GM19438 (cell line): ENCODE results near the gene SV2A.
"Not testable (repeated sequence)": the region's sequence is repeated elsewhere in the genome, so short reads cannot be mapped to it uniquely, and the experiment has no call there.

ENCODE experiments used
- ATAC-seq: cut with Tn5 transposase; IDR thresholded peaks from one replicate; pipeline ENCODE4 v1.9.1; 2021; ENCODE audit warnings: low read depth; ENCODE audit not compliant: unreplicated experiment

SV2A gene

GRCh38 chr1:149917571-149918144 lies at the start of gene SV2A:
Gene SV2A (minus strand): TSS chr1:149917844. CDS start chr1:149913840, 4,004 bp downstream.
- ATAC-seq: peak; percentile 59

GRCh38 chr1:149967041-149967440 lies 49.4 kb upstream of the SV2A start:
- ATAC-seq: no peak

GRCh38 chr1:149966405-149966804 lies 48.8 kb upstream of the SV2A start:
- ATAC-seq: no peak

GRCh38 chr1:149965440-149965839 lies 47.8 kb upstream of the SV2A start:
- no peak for ATAC-seq

- ATAC-seq: no peak
Measured at GRCh38 chr1:149963358-149963757, 45.7 kb upstream of the SV2A start.

GRCh38 chr1:149962736-149963135 lies 45.1 kb upstream of the SV2A start:
- no peak for ATAC-seq

- ATAC-seq: no peak
Measured at GRCh38 chr1:149962039-149962647, 44.5 kb upstream of the SV2A start.

- ATAC-seq: not testable (repeated sequence)
Measured at GRCh38 chr1:149957548-149957947, 39.9 kb upstream of the SV2A start.

GRCh38 chr1:149949911-149950310 lies 32.3 kb upstream of the SV2A start:
- no peak for ATAC-seq

GRCh38 chr1:149945206-149945605 lies 27.6 kb upstream of the SV2A start:
- ATAC-seq: no peak

GRCh38 chr1:149942885-149943284 lies 25.2 kb upstream of the SV2A start:
- no peak for ATAC-seq

GRCh38 chr1:149942207-149942606 lies 24.6 kb upstream of the SV2A start:
- no peak for ATAC-seq

GRCh38 chr1:149940427-149940826 lies 22.8 kb upstream of the SV2A start:
- ATAC-seq: no peak

- ATAC-seq: not testable (repeated sequence)
Measured at GRCh38 chr1:149938668-149939003, 21.0 kb upstream of the SV2A start.

- no peak for ATAC-seq
Measured at GRCh38 chr1:149937759-149938158, 20.1 kb upstream of the SV2A start.

GRCh38 chr1:149936992-149937705 lies 19.5 kb upstream of the SV2A start:
- ATAC-seq: no peak

- no peak for ATAC-seq
Measured at GRCh38 chr1:149936170-149936991, 18.7 kb upstream of the SV2A start, which contains the start of gene MTMR11. Gene MTMR11 (minus strand): TSS chr1:149936879. CDS start chr1:149936647, 232 bp downstream.

GRCh38 chr1:149934356-149934755 lies 16.7 kb upstream of the SV2A start:
- no peak for ATAC-seq

GRCh38 chr1:149933208-149933607 lies 15.6 kb upstream of the SV2A start:
- no peak for ATAC-seq

- no peak for ATAC-seq
Measured at GRCh38 chr1:149932474-149932873, 14.8 kb upstream of the SV2A start.

GRCh38 chr1:149931212-149931790 lies 13.7 kb upstream of the SV2A start:
- ATAC-seq: no peak
